Osteoblast (primary cell): ENCODE results near the gene OR12D1. TPM values are rescaled to one million over a fixed set of nuclear protein-coding genes. Genes with fewer than 3 reads are reported as not detected.

Experiments used
- DNase-seq: peaks from one replicate; pipeline ENCODE4 v3.0.0; 2011; ENCODE audit warnings: low spot score, mixed read lengths; ENCODE audit not compliant: insufficient read length; ENCODE audit errors: missing footprints
- H2AFZ ChIP-seq: 2 replicates; pipeline ENCODE4 v1.6.0; 2011; ENCODE audit warnings: mild to moderate bottlenecking, low read length
- H3K27ac ChIP-seq: 2 replicates; pipeline ENCODE4 v1.5.1; 2011; ENCODE audit warnings: mild to moderate bottlenecking, low read depth, low read length, moderate library complexity
- H3K27me3 ChIP-seq: 2 replicates; pipeline ENCODE4 v1.6.0; 2012; ENCODE audit warnings: mild to moderate bottlenecking, control low read depth, inconsistent platforms, low read length, moderate library complexity; ENCODE audit not compliant: insufficient read depth
- H3K36me3 ChIP-seq: 2 replicates; pipeline ENCODE4 v1.5.1; 2011; ENCODE audit warnings: mild to moderate bottlenecking, low read length, control low read depth, moderate library complexity; ENCODE audit not compliant: insufficient read depth
- H3K4me1 ChIP-seq: 2 replicates; pipeline ENCODE4 v1.5.1; 2011; ENCODE audit warnings: mild to moderate bottlenecking, low read length, control low read depth, moderate library complexity; ENCODE audit not compliant: insufficient read depth
- H3K4me2 ChIP-seq: 2 replicates; pipeline ENCODE4 v1.6.0; 2011; ENCODE audit warnings: mild to moderate bottlenecking, low read length; ENCODE audit not compliant: insufficient read depth
- H3K4me3 ChIP-seq: fragments of 200-600 bp; sonication (generic); 3 replicates; pipeline ENCODE4 v1.5.1; 2012; ENCODE audit warnings: mild to moderate bottlenecking, low read length, inconsistent platforms; ENCODE audit not compliant: insufficient read depth
- H3K79me2 ChIP-seq: 2 replicates; pipeline ENCODE4 v1.6.0; 2012; ENCODE audit warnings: mild to moderate bottlenecking, low read length, control low read depth, inconsistent platforms; ENCODE audit not compliant: insufficient read depth
- H3K9me3 ChIP-seq: 2 replicates; pipeline ENCODE4 v1.5.1; 2011; ENCODE audit warnings: low read depth, low read length, control low read depth
- H4K20me1 ChIP-seq: 2 replicates; pipeline ENCODE4 v1.6.0; 2012; ENCODE audit warnings: mild to moderate bottlenecking, low read length, control low read depth; ENCODE audit not compliant: insufficient read depth
- total RNA-seq: library from RNA; depleted of rRNA; stranded (reverse); fragments of >200 nt; gene quantifications from 2 replicates; pipeline ENCODE4 v1.2.3, GENCODE V29; 2012
- TF ChIP-seq, protein P1 (sequence below): IDR thresholded peaks from 2 replicates; pipeline ENCODE4 v1.5.1; 2011; ENCODE audit warnings: mild to moderate bottlenecking, low read depth, low read length, moderate library complexity; ENCODE audit errors: extremely low read depth

Gene OR12D1
- total RNA-seq: not detected in 2 replicates

GRCh38 chr6:29414588-29414987 is at the start of gene OR12D1:
TSS of gene OR12D1 (plus strand) at chr6:29414928.
- Histone ChIP-seq H3K79me2 (no peaks in the 10 kb centered on the region), H2AFZ (no peak within 1 kb of the TSS), H3K36me3 (no peaks in the 10 kb centered on the region), H4K20me1 (no peaks in the 10 kb centered on the region), H3K4me3 (no peak within 1 kb of the TSS), H3K4me1 (no peaks in the 10 kb centered on the region), H3K4me2 (no peak within 1 kb of the TSS), H3K27ac (no peak within 1 kb of the TSS), H3K9me3 (no peaks in the 10 kb centered on the region), H3K27me3 (no peaks in the 10 kb centered on the region)
- TF ChIP-seq, protein P1, sequence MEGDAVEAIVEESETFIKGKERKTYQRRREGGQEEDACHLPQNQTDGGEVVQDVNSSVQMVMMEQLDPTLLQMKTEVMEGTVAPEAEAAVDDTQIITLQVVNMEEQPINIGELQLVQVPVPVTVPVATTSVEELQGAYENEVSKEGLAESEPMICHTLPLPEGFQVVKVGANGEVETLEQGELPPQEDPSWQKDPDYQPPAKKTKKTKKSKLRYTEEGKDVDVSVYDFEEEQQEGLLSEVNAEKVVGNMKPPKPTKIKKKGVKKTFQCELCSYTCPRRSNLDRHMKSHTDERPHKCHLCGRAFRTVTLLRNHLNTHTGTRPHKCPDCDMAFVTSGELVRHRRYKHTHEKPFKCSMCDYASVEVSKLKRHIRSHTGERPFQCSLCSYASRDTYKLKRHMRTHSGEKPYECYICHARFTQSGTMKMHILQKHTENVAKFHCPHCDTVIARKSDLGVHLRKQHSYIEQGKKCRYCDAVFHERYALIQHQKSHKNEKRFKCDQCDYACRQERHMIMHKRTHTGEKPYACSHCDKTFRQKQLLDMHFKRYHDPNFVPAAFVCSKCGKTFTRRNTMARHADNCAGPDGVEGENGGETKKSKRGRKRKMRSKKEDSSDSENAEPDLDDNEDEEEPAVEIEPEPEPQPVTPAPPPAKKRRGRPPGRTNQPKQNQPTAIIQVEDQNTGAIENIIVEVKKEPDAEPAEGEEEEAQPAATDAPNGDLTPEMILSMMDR: no peak
- DNase-seq: no peak

DNA sequence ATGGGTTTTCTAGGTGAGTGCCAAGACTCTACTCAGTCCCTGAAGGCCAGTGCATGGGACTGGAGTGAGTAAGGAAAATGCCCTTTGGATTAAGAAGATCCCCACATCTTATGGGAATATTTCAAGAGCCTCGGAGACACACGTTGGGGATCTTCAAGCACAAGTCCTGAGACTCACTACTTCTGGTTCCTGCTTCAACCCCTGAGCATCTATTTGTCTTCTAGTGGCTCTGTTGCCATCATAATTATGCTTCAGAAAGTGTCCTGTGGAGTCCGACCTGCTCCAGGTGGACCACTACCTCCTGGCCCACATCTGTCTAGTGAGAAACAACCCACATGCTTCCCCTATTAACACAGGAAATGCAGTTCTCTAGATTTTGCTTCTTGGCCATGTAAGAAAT is 46.0 kb upstream of the OR12D1 start, which contains the start of gene OR5V1:
OR5V1 (minus strand) TSS at position 101 of the 400 bp plus-strand sequence. CDS start 12,670 bp downstream, outside the sequence.
- Histone ChIP-seq H3K27ac (no peak within 1 kb of the TSS), H3K79me2 (no peaks in the 10 kb centered on the region), H3K4me3 (no peak within 1 kb of the TSS), H3K4me1 (no peaks in the 10 kb centered on the region), H3K36me3 (no peaks in the 10 kb centered on the region), H3K4me2 (no peak within 1 kb of the TSS), H2AFZ (no peak within 1 kb of the TSS), H3K9me3 (no peaks in the 10 kb centered on the region), H3K27me3 (no peaks in the 10 kb centered on the region), H4K20me1 (no peaks in the 10 kb centered on the region)
- TF ChIP-seq, protein P1: no peak
- DNase-seq: no peak

GRCh38 chr6:29375191-29375590 is 39.5 kb upstream of the OR12D1 start, which contains the start of gene OR12D3:
TSS of gene OR12D3 (minus strand) at chr6:29375291. CDS start at chr6:29375287, 4 bp downstream.
- H3K4me2 ChIP-seq: no peak within 1 kb of the TSS
- no peak for DNase-seq
- no peaks in the 10 kb centered on the region for H3K27me3 ChIP-seq
- H3K27ac ChIP-seq: no peak within 1 kb of the TSS
- H3K36me3 ChIP-seq: no peaks in the 10 kb centered on the region
- TF ChIP-seq, protein P1: no peak
- no peak within 1 kb of the TSS for H3K4me3 ChIP-seq
- H3K79me2 ChIP-seq: no peaks in the 10 kb centered on the region
- H3K4me1 ChIP-seq: no peaks in the 10 kb centered on the region
- no peaks in the 10 kb centered on the region for H4K20me1 ChIP-seq
- H2AFZ ChIP-seq: no peak within 1 kb of the TSS
- H3K9me3 ChIP-seq: no peaks in the 10 kb centered on the region

DNA sequence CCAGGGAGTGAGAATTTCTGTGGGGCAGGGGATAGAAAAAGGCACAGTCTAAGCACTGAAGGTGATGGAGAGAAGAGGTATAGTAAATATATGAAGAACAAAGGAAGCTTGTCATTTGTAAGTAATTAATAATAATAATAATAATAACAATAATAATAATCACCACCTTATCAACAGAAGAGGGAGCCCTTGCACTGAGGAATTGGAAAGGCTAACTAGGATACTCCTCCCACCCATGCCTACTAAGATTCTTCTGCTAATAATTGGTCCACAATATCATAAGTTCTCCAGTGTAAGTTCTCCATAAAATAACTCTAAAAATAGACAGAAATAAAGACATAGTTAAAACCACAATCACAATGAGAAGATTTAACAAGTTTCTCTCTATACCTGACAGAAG is 38.7 kb upstream of the OR12D1 start:
- TF ChIP-seq, protein P1: no peak
- H4K20me1 ChIP-seq: no peaks in the 10 kb centered on the region
- H3K79me2 ChIP-seq: no peaks in the 10 kb centered on the region
- DNase-seq: no peak
- H3K4me2 ChIP-seq: no peak overlapping the region
- no peaks in the 10 kb centered on the region for H3K27me3 ChIP-seq
- no peaks in the 10 kb centered on the region for H3K36me3 ChIP-seq
- H3K27ac ChIP-seq: no peak overlapping the region
- no peak overlapping the region for H3K4me3 ChIP-seq
- H3K9me3 ChIP-seq: no peaks in the 10 kb centered on the region
- no peak overlapping the region for H2AFZ ChIP-seq
- H3K4me1 ChIP-seq: no peaks in the 10 kb centered on the region
